Ascending aorta (tissue), 2 donors: Measurements from ENCODE around the gene SPEN. TPM values are rescaled to one million over a fixed set of nuclear protein-coding genes. Genes with fewer than 3 reads are reported as not detected.

Source experiments
- DNase-seq, 2 donors: peaks; one replicate each; pipeline ENCODE4 v3.0.0-alpha.2; 2019; ENCODE audit warnings: low spot score in 2 of 2
- H3K27ac ChIP-seq, 2 donors: fragments of 200-600 bp; sonication (generic); one replicate each; pipeline ENCODE4 v1.5.1; 2016 to 2017; ENCODE audit warnings: mild to moderate bottlenecking in 1 of 2
- H3K27me3 ChIP-seq: fragments of 200-600 bp; sonication (generic); one replicate; pipeline ENCODE4 v1.5.1; 2017
- H3K36me3 ChIP-seq, 2 donors: fragments of 200-600 bp; sonication (generic); one replicate each; pipeline ENCODE4 v1.5.1; 2016
- H3K4me1 ChIP-seq, 2 donors: fragments of 200-600 bp; sonication (generic); one replicate each; pipeline ENCODE4 v1.5.1; 2016 to 2017; ENCODE audit warnings: mild to moderate bottlenecking in 1 of 2
- H3K4me3 ChIP-seq, 2 donors: fragments of 200-600 bp; sonication (generic); one replicate each; pipeline ENCODE4 v1.5.1; 2016 to 2017; ENCODE audit warnings: mild to moderate bottlenecking in 1 of 2
- H3K9me3 ChIP-seq, 2 donors: fragments of 200-600 bp; sonication (generic); one replicate each; pipeline ENCODE4 v1.5.1; 2016
- CTCF ChIP-seq, 3 experiments: fragments of 200-600 bp in 2 of 3; fragments of 450-650 bp in 1 of 3; sonication (generic) in 2 of 3; IDR thresholded peaks; one replicate each; pipeline ENCODE4 v1.5.1; 2016 to 2019; ENCODE audit warnings: antibody characterized with exemption in 3 of 3, mild to moderate bottlenecking in 1 of 3, moderate library complexity in 1 of 3
- intact Hi-C: fragments of 100-400 bp; cut with DNase I; formaldehyde crosslinking; loops from one replicate; pipeline ENCODE4 v1.15.1; 2023
- total RNA-seq: library from RNA; depleted of rRNA; stranded (reverse); fragments of >200 nt; gene quantifications from one replicate; pipeline ENCODE4 v1.1.0, GENCODE V29; 2016

The SPEN gene
- total RNA-seq, result 53.9 TPM

- no peak for TF ChIP-seq CTCF (IDR thresholded peaks at IDR 0.05)
- H3K27ac ChIP-seq, result peak within 1 kb of the TSS; percentile 96 to 99
- intact Hi-C loops, result loop anchor here (1.0 to 5.0 kb wide), 2 partner anchors 11 to 50 kb away; no protein-coding TSS in a partner anchor
- H3K4me1 ChIP-seq, result peaks cover 7 to 38% of the 10 kb centered on the region in 2 donors
- DNase-seq, result peak; percentile 93 to 99
- H3K4me3 ChIP-seq, result peak within 1 kb of the TSS; percentile 98 to 100
- H3K27me3 ChIP-seq, result no peaks in the 10 kb centered on the region
- no peaks in the 10 kb centered on the region for H3K9me3 ChIP-seq
- H3K36me3 ChIP-seq, result no peaks in the 10 kb centered on the region
These were observed at the start of gene SPEN for GRCh38 chr1:15847100-15847892. Gene SPEN, plus strand, starts transcription at chr1:15847707. Its CDS starts 361 bp downstream, at chr1:15848068.

GRCh38 chr1:15799004-15799867 lies 48.3 kb upstream of the SPEN start:
- peak overlapping the region; percentile 84 to 90 for H3K27ac ChIP-seq
- no peak for TF ChIP-seq CTCF (IDR thresholded peaks at IDR 0.05)
- no peaks in the 10 kb centered on the region for H3K9me3 ChIP-seq
- intact Hi-C loops, result loop anchor here (1.0 to 5.0 kb wide), 5 partner anchors 48 to 348 kb away; partner anchors contain the start of genes HSPB7 and SPEN
- H3K36me3 ChIP-seq, result no peaks in the 10 kb centered on the region
- peak; percentile 81 to 95 for DNase-seq
- peaks cover 16 to 66% of the 10 kb centered on the region in 2 donors for H3K4me1 ChIP-seq
- no peak overlapping the region for H3K4me3 ChIP-seq
- no peaks in the 10 kb centered on the region for H3K27me3 ChIP-seq

GRCh38 chr1:15799928-15800835 lies 47.3 kb upstream of the SPEN start:
- no peaks in the 10 kb centered on the region for H3K9me3 ChIP-seq
- peak in 1 of 2 donors; percentile 76 for DNase-seq
- H3K4me1 ChIP-seq, result peaks cover 16 to 63% of the 10 kb centered on the region in 2 donors
- no peaks in the 10 kb centered on the region for H3K36me3 ChIP-seq
- intact Hi-C loops, result loop anchor here (1.0 to 5.0 kb wide), 6 partner anchors 34 to 347 kb away; partner anchors contain the start of genes HSPB7 and SPEN
- H3K27me3 ChIP-seq, result no peaks in the 10 kb centered on the region
- peak overlapping the region; percentile 84 to 90 for H3K27ac ChIP-seq
- no peak overlapping the region for H3K4me3 ChIP-seq
- no peak for TF ChIP-seq CTCF (IDR thresholded peaks at IDR 0.05)

GRCh38 chr1:15802234-15802965 lies 45.1 kb upstream of the SPEN start:
- no peak for TF ChIP-seq CTCF (IDR thresholded peaks at IDR 0.05)
- Histone ChIP-seq H3K4me1 (peaks cover 16 to 42% of the 10 kb centered on the region in 2 donors), H3K27me3 (no peaks in the 10 kb centered on the region), H3K27ac (peak overlapping the region; percentile 84 to 90), H3K36me3 (no peaks in the 10 kb centered on the region), H3K9me3 (no peaks in the 10 kb centered on the region), H3K4me3 (no peak overlapping the region)
- intact Hi-C loops, result no loop called here
- DNase-seq, result no peak
